Hindlimb muscle (tissue), 1 donor: ENCODE measurements around the gene EEPD1. TPM values are rescaled to one million over a fixed set of nuclear protein-coding genes. Genes with fewer than 3 reads are reported as not detected.
"Not testable (repeated sequence)": the region's sequence is repeated elsewhere in the genome, so short reads cannot be mapped to it uniquely, and the experiment has no call there.

Experiments used
- DNase-seq: peaks from one replicate; pipeline ENCODE4 v3.0.0-alpha.2; 2013
- polyA plus RNA-seq: library from polyadenylated mRNA; unstranded; fragments of 120-200 nt; gene quantifications from one replicate; pipeline ENCODE4 v1.2.1, GENCODE V29; 2013; ENCODE audit not compliant: insufficient read length

EEPD1 gene
- polyA plus RNA-seq, 1 donor: 14.7 TPM

DNA sequence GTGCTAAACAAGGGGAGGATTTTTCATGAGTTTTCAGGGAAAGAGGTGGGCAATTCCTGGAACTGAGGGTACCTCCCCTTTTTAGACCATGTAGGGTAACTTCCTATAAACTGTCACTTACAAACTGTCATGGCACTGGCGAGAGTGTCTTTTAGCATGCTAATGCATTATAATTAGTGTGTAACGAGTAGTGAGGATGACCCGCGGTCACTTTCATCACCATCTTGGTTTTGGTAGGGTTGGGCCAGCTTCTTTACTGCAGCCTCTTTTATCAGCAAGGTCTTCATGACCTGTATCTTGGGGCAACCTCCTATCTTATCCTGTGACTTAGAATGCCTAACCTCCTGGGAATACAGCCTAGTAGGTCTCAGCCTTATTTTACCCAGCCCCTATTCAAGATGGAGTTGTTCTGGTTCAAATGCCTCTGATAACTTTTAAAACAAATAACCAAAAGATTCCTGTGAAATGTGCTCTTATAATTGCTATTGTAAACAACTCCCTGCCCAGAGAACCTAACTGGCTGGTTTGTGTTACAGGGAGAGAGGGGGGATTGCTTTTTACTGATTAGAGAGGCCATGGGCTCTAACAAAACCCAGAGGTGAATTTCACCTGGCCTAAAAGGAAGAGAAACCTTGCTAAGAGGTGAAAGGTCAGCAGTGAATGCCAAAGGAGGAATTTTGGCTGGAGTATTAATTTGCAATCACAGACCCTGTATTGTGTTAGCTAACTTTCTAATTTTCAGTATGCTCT is 64.3 kb downstream of the EEPD1 start:
- DNase-seq: no peak

DNA sequence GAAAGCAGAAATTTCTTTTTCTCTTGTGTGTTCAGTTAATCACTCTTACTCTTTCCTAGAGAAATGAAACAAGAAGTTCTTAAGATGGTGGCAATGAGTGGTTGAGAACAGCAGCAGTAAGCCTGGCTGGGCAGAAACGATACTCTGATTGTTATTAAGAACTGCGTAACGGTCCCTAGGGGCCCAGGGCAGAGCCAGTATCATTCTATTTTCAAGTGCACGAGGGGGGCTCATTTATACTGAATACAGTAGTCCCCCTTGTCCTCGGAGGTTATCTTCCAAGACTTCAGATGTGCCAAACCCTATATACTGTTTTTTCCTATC is 64.9 kb downstream of the EEPD1 start:
- no peak for DNase-seq

- no peak for DNase-seq
Observed at GRCh38 chr7:36219429-36219828, 66.4 kb downstream of the EEPD1 start.

DNA sequence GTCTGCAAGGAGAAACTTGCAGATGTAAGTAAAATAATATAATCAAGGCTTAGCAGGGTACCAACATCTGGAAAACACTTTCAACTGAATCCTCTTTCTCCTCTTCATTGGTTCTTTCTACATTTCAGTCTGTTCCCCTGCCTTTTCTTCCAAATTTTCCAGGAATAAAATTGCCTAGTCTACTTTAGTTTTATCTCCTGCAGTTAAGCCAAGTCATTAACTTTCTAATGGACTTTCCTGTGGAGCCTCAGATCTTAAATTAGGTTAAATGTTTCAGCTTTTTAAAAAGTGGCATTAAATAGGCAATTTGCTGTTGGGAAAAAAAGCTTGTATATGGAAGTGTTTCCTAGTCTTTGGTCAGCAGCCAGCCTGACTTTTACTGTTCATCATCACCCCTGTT is 70.8 kb downstream of the EEPD1 start:
- DNase-seq: no peak

- no peak for DNase-seq
Observed at GRCh38 chr7:36224934-36225858, 72.1 kb downstream of the EEPD1 start.

DNA sequence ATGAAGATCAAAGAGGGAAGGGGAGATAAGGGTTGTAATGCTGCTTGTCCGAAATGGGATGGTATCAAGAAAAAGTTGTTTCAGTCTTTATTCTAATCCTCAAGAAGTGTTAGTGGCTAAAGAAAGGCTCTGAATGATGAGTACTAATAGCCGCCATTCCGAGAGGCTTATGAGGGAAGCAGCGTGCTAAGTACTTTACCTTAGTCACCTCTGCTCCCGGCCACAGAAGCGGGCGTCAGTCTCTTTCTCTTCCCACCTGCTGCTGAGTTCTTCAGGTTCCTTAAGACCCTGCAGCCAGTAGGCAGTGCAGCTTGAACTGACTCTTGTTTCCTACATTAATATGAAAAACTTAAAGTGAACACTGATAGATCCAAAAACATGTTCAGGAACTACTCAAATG is 73.1 kb downstream of the EEPD1 start:
- no peak for DNase-seq

DNA sequence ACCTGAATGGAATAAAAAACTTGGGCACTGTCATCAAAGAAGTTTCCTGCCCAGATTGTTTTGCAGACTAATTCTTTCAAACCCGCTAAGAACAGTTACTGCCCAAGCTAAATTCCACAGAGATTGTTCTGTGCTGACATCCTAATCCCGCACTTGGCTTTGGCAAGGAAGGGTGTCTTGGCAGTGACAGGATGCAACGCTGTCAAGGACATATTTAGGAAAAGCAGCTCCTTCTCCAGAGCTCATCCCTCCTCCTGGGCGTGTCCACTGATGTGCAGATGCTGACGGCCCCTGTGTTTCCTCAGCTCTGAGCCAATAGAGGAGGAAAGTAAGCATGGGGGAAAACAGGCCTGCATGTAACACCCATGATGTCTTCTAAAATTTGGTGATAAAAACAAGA is 74.2 kb downstream of the EEPD1 start:
- peak; percentile 78 for DNase-seq

GRCh38 chr7:36228039-36228438 is 75.0 kb downstream of the EEPD1 start:
- DNase-seq: no peak

- DNase-seq: no peak
Observed at GRCh38 chr7:36231406-36231805, 78.4 kb downstream of the EEPD1 start.

DNA sequence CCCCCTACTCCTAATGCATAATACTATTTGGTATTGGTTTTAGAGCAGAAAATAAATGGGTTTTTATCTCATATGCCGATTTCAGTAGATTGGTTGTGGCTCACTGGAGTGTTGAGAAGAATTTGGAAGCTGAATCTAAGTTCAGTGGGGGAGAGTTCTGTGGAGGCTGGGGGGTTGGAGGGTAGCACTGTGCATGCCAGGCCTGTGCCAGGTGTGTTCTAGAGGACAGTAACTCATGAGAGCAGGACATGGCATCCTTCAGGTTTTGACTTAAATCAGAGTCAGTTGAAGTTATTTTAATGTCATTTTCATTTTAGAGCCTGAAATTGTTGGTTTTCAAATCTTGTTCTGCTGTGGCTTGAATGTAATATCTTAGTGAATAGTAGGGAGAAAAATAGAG is 79.5 kb downstream of the EEPD1 start:
- no peak for DNase-seq

DNA sequence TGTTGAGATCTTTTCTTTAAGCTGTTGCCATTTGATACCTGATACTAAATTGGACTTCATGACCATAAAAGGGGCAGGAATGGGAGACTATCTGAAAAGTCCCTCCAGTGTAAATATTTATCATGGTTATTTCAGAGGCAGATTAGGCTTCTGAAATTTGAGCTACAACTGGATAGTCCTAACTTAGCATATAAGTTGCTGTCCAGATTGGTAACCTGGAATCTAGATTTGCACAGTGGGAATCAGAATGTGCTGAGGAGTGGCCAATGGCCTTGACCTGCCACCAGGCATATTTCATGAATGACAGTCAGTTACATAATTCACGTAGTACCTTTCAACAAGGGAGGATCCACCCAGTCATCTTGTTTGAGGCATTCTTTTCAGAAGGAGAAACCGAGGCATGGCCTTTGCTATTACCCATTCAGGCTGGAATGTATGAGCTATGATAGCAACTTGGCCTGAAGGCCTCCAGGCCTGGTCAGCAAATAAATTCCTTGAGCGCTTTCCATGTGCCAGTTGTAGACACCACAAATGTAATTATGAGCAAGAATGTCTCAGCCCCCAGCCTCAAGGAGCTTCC is 80.0 kb downstream of the EEPD1 start:
- DNase-seq: no peak

DNA sequence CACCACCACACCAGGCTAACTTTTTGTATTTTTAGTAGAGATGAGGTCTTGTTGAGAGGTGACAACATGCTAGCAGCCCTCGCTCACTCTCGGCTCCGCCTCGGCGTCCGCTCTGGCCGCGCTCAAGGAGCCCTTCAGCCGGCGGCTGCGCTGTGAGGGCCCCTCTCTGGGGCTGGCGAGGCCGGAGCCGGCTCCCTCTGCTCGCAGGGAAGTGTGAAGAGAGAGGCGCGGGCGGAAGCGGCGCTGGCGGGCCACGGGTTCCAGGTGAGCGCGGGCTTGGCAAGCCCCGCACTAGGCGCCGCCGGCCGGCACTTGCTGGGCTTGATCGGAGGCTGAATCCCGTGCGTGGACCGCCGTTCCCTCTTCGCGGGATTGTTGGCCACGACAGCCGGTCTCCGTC is 83.0 kb downstream of the EEPD1 start:
- no peak for DNase-seq

- DNase-seq: no peak
Observed at GRCh38 chr7:36238138-36238537, 85.1 kb downstream of the EEPD1 start.

DNA sequence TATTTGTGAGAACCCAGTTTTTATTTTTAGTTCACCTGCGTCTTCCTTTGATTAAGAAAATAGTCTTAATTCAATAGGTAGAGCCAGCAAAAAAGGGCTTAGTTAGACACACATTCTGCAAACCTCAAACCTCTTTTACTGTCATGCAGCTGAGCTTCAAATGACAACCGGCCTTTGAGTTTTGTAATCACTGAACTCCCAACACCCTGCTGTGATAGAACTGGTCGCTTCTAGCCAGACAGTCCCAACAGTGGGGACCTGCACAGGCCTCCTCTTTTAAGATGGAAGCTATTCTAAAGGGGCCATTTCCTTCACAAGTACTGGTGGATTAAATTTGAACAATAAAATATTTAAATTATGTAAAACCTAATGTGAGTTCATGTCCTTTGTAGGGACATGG is 90.3 kb downstream of the EEPD1 start:
- DNase-seq: not testable (repeated sequence)

DNA sequence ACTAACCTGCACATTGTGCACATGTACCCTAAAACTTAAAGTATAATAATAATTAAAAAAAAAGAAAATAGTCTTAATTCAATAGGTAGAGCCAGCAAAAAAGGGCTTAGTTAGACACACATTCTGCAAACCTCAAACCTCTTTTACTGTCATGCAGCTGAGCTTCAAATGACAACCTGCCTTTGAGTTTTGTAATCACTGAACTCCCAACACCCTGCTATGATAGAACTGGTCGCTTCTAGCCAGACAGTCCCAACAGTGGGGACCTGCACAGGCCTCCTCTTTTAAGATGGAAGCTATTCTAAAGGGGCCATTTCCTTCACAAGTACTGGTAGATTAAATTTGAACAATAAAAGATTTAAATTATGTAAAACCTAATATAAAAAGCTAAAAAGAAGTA is 90.9 kb downstream of the EEPD1 start:
- DNase-seq: not testable (repeated sequence)

GRCh38 chr7:36244429-36244828 is 91.4 kb downstream of the EEPD1 start:
- DNase-seq: peak; percentile 36

GRCh38 chr7:36245684-36246299 is 92.7 kb downstream of the EEPD1 start:
- no peak for DNase-seq

GRCh38 chr7:36249091-36249490 is 96.0 kb downstream of the EEPD1 start:
- DNase-seq: no peak

GRCh38 chr7:36253699-36254098 is 100.6 kb downstream of the EEPD1 start:
- DNase-seq: no peak

- peak; percentile 66 for DNase-seq
Observed at GRCh38 chr7:36258510-36259259, 105.6 kb downstream of the EEPD1 start.

DNA sequence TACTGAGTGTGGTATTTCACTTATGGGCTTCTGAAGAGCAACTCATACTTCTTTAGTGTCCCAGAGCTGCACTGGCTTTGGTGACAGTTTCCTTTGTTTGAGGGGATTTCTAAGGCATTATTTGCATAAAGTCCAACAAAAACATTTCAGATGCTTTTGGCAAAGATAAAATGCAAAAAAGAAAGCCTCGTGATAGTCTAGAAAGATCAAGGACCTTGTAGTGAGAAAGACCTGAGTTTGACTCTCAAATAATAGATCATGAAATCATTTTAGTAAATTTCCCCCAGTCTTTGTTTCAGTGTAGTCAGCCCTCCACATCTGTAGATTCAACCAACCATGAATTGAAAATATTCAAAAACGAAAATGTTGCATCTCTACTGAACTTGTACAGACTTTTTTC is 107.4 kb downstream of the EEPD1 start:
- no peak for DNase-seq

GRCh38 chr7:36261019-36261754 is 108.1 kb downstream of the EEPD1 start:
- no peak for DNase-seq
